Mucosa of descending colon (tissue), 3 donors: ENCODE results near the gene HEBP1. TPM values are rescaled to one million over a fixed set of nuclear protein-coding genes. Genes with fewer than 3 reads are reported as not detected.

Experiments used
- ATAC-seq: fragments of 200-7000 bp; cut with Tn5 transposase; one replicate; pipeline ENCODE4 v1.9.1; 2020; ENCODE audit warnings: mild to moderate bottlenecking, moderate library complexity
- DNase-seq, 3 donors: peaks; one replicate each; pipeline ENCODE4 v3.0.0-alpha.2; 2020
- H3K36me3 ChIP-seq: fragments of 200-600 bp; one replicate; pipeline ENCODE4 v1.8.0; 2021; ENCODE audit warnings: low read depth, mild to moderate bottlenecking
- H3K4me1 ChIP-seq: fragments of 200-600 bp; one replicate; pipeline ENCODE4 v1.8.0; 2021; ENCODE audit warnings: low read depth, mild to moderate bottlenecking
- H3K4me3 ChIP-seq: fragments of 200-600 bp; one replicate; pipeline ENCODE4 v1.8.0; 2021; ENCODE audit warnings: mild to moderate bottlenecking
- H3K9me3 ChIP-seq: fragments of 200-600 bp; one replicate; pipeline ENCODE4 v1.8.0; 2021; ENCODE audit warnings: mild to moderate bottlenecking
- intact Hi-C, 2 donors: fragments of 100-400 bp; cut with DNase I in 1 of 2; cut with micrococcal nuclease in 1 of 2; formaldehyde crosslinking; loops; one replicate each; pipeline versions ENCODE4 v1.11.0 to v1.11.1; 2022; cut with DNase I, micrococcal nuclease
- total RNA-seq, 3 donors: library from RNA; stranded (reverse); fragmentation: NEBNext Ultra II Directional in 2 of 3; extraction: Animal tissue kit (Norgen Biotek cat#: 25700) in 2 of 3; gene quantifications; one replicate each; pipeline versions ENCODE4 v1.2.1 to v1.2.4, GENCODE V29; 2021 to 2023
- TF ChIP-seq, protein P1 (sequence below): fragments of 200-600 bp; IDR thresholded peaks from one replicate; pipeline ENCODE4 v1.8.0; 2022; ENCODE audit warnings: antibody characterized with exemption, mild to moderate bottlenecking
- donor health status: DM: no; HTN: no; CAD: no; lungs with moderate emphysema.
- donor health status: DM: no; HTN: no; CAD: no.
- donor health status: DM: no; HTN: yes; CAD: no.

Gene HEBP1
- total RNA-seq, 3 donors from 2014 or later = 46.0 to 68.1 (median 62.1) TPM

- Histone ChIP-seq H3K36me3 (no peaks in the 10 kb centered on the region), H3K4me3 (no peak overlapping the region), H3K9me3 (peaks cover 3% of the 10 kb centered on the region), H3K4me1 (no peaks in the 10 kb centered on the region)
- TF ChIP-seq, protein P1, sequence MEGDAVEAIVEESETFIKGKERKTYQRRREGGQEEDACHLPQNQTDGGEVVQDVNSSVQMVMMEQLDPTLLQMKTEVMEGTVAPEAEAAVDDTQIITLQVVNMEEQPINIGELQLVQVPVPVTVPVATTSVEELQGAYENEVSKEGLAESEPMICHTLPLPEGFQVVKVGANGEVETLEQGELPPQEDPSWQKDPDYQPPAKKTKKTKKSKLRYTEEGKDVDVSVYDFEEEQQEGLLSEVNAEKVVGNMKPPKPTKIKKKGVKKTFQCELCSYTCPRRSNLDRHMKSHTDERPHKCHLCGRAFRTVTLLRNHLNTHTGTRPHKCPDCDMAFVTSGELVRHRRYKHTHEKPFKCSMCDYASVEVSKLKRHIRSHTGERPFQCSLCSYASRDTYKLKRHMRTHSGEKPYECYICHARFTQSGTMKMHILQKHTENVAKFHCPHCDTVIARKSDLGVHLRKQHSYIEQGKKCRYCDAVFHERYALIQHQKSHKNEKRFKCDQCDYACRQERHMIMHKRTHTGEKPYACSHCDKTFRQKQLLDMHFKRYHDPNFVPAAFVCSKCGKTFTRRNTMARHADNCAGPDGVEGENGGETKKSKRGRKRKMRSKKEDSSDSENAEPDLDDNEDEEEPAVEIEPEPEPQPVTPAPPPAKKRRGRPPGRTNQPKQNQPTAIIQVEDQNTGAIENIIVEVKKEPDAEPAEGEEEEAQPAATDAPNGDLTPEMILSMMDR = no peak
- DNase-seq (no peak), ATAC-seq (no peak)
- intact Hi-C loops = no loop called here
Observed at GRCh38 chr12:12973019-12973418, 27.0 kb downstream of the HEBP1 start.

DNA sequence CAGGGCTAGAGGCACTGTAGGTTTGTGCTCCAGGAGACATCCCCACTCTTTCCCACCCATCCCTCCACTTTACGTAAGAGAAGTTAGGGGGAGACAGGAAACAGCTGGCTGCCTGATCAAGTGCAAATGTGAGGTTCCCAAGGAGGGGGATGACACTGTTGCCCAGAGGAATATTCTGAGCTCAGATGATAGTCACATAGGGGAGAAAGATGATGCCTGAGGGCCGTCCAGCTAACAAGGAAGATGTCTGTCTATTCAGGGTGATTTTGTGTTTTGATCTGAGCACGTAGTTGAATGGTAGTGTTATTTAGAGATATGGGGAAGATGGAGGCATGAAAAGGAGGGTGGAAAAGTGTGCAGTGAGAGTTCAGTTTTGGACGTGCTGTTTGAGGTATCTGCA, 34.2 kb downstream of the HEBP1 start:
- ATAC-seq (no peak), DNase-seq (no peak)
- H3K4me1 ChIP-seq = no peaks in the 10 kb centered on the region
- TF ChIP-seq, protein P1 = no peak
- no peaks in the 10 kb centered on the region for H3K9me3 ChIP-seq
- no peaks in the 10 kb centered on the region for H3K36me3 ChIP-seq
- H3K4me3 ChIP-seq = no peak overlapping the region
- intact Hi-C loops = no loop called here

- intact Hi-C loops = no loop called here
- no peaks in the 10 kb centered on the region for H3K4me1 ChIP-seq
- no peaks in the 10 kb centered on the region for H3K36me3 ChIP-seq
- no peak overlapping the region for H3K4me3 ChIP-seq
- no peaks in the 10 kb centered on the region for H3K9me3 ChIP-seq
- ATAC-seq (no peak), DNase-seq (no peak)
- TF ChIP-seq, protein P1 = no peak
Observed at GRCh38 chr12:12964255-12964654, 35.8 kb downstream of the HEBP1 start.

- Histone ChIP-seq H3K4me3 (no peak overlapping the region), H3K36me3 (no peaks in the 10 kb centered on the region), H3K4me1 (no peaks in the 10 kb centered on the region), H3K9me3 (no peaks in the 10 kb centered on the region)
- TF ChIP-seq, protein P1 = no peak
- intact Hi-C loops = no loop called here
- DNase-seq (no peak), ATAC-seq (no peak)
Observed at GRCh38 chr12:12960639-12961209, 39.3 kb downstream of the HEBP1 start.

GRCh38 chr12:12958886-12959285, 41.2 kb downstream of the HEBP1 start:
- DNase-seq (no peak), ATAC-seq (no peak)
- intact Hi-C loops = no loop called here
- Histone ChIP-seq H3K36me3 (no peaks in the 10 kb centered on the region), H3K4me3 (no peak overlapping the region), H3K9me3 (no peaks in the 10 kb centered on the region), H3K4me1 (no peaks in the 10 kb centered on the region)
- TF ChIP-seq, protein P1 = no peak
